GM18951 (cell line): Measurements from ENCODE around the gene MYH15.

Experiments used
- POLR2A ChIP-seq: IDR thresholded peaks from 4 replicates; pipeline ENCODE4 v1.6.1; 2011; ENCODE audit warnings: mild to moderate bottlenecking; ENCODE audit not compliant: insufficient read length, insufficient read depth; ENCODE audit errors: extremely low read depth
- in situ Hi-C: fragments of 300-500 bp; cut with MboI; formaldehyde crosslinking; loops from one replicate; pipeline ENCODE4 v1.12.0; 2022; ENCODE audit warnings: low sequenced_read_pairs, mixed read lengths, inconsistent platforms; ENCODE audit not compliant: unreplicated experiment

Gene MYH15

GRCh38 chr3:108409800-108410178, 100.6 kb downstream of the MYH15 start:
- in situ Hi-C loops, result no loop called here
- TF ChIP-seq POLR2A, result no peak

- in situ Hi-C loops, result no loop called here
Observed at GRCh38 chr3:108408883-108409799, 101.3 kb downstream of the MYH15 start.

GRCh38 chr3:108407886-108408285, 102.5 kb downstream of the MYH15 start:
- no peak for TF ChIP-seq POLR2A
- in situ Hi-C loops, result no loop called here

More at GRCh38 chr3:108408883-108409799, 101.3 kb downstream of the MYH15 start:
- TF ChIP-seq POLR2A, result no peak

- in situ Hi-C loops, result no loop called here
Observed at GRCh38 chr3:108406661-108407206, 103.7 kb downstream of the MYH15 start.

GRCh38 chr3:108406063-108406660, 104.2 kb downstream of the MYH15 start:
- in situ Hi-C loops, result no loop called here
- TF ChIP-seq POLR2A, result no peak

More at GRCh38 chr3:108406661-108407206, 103.7 kb downstream of the MYH15 start:
- no peak for TF ChIP-seq POLR2A

GRCh38 chr3:108404368-108404767, 106.0 kb downstream of the MYH15 start:
- in situ Hi-C loops, result no loop called here
- TF ChIP-seq POLR2A, result no peak

- in situ Hi-C loops, result no loop called here
- no peak for TF ChIP-seq POLR2A
Observed at GRCh38 chr3:108403686-108404345, 106.6 kb downstream of the MYH15 start.

- no peak for TF ChIP-seq POLR2A
- in situ Hi-C loops, result no loop called here
Observed at GRCh38 chr3:108403198-108403597, 107.2 kb downstream of the MYH15 start.

- no peak for TF ChIP-seq POLR2A
- in situ Hi-C loops, result no loop called here
Observed at GRCh38 chr3:108401836-108402235, 108.6 kb downstream of the MYH15 start.

- TF ChIP-seq POLR2A, result no peak
- in situ Hi-C loops, result no loop called here
Observed at GRCh38 chr3:108398510-108398909, 111.9 kb downstream of the MYH15 start.

- in situ Hi-C loops, result no loop called here
- TF ChIP-seq POLR2A, result no peak
Observed at GRCh38 chr3:108396336-108396735, 114.1 kb downstream of the MYH15 start.

- in situ Hi-C loops, result no loop called here
Observed at GRCh38 chr3:108394563-108394962, 115.8 kb downstream of the MYH15 start.

GRCh38 chr3:108394016-108394415, 116.4 kb downstream of the MYH15 start:
- in situ Hi-C loops, result no loop called here
- no peak for TF ChIP-seq POLR2A

More at GRCh38 chr3:108394563-108394962, 115.8 kb downstream of the MYH15 start:
- no peak for TF ChIP-seq POLR2A
